Gastroesophageal sphincter (tissue), 3 donors: ENCODE measurements around the gene C1D.

Experiments
- EP300 ChIP-seq: sonication (generic); formaldehyde crosslinking; IDR thresholded peaks from one replicate; pipeline ENCODE4 v1.6.1; 2017; ENCODE audit warnings: antibody characterized with exemption, mild to moderate bottlenecking
- POLR2A ChIP-seq, 2 donors: fragments of 450-650 bp; IDR thresholded peaks; one replicate each; pipeline ENCODE4 v1.6.1; 2017; ENCODE audit warnings: antibody characterized with exemption in 2 of 2, mild to moderate bottlenecking in 2 of 2, moderate library complexity in 1 of 2
- TF ChIP-seq, protein P1 (sequence below), 4 experiments: fragments of 200-600 bp in 2 of 4; fragments of 450-650 bp in 2 of 4; sonication (generic) in 1 of 4; IDR thresholded peaks; one replicate each; pipeline ENCODE4 v1.5.1; 2017 to 2019; ENCODE audit warnings: antibody characterized with exemption in 4 of 4, mild to moderate bottlenecking in 2 of 4, moderate library complexity in 2 of 4

DNA sequence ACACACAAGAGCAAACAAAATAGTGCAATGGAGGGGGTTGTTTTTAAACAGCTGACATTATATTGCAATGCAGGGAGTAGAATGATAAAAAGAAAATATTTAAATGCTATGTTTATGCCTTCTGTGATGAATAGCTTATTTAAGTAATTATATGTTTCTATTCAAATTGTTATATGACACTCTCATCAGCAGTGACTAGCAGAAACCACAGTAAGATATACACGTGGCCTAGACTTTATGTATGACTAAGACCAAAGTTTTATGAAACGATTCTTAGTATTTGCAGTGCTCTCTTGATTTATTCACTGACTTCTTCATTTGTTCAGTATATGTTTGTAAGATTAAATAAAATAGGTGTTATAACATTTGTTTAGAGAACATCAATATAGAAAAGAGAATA lies 26.1 kb upstream of the C1D start:
- TF ChIP-seq, protein P1, sequence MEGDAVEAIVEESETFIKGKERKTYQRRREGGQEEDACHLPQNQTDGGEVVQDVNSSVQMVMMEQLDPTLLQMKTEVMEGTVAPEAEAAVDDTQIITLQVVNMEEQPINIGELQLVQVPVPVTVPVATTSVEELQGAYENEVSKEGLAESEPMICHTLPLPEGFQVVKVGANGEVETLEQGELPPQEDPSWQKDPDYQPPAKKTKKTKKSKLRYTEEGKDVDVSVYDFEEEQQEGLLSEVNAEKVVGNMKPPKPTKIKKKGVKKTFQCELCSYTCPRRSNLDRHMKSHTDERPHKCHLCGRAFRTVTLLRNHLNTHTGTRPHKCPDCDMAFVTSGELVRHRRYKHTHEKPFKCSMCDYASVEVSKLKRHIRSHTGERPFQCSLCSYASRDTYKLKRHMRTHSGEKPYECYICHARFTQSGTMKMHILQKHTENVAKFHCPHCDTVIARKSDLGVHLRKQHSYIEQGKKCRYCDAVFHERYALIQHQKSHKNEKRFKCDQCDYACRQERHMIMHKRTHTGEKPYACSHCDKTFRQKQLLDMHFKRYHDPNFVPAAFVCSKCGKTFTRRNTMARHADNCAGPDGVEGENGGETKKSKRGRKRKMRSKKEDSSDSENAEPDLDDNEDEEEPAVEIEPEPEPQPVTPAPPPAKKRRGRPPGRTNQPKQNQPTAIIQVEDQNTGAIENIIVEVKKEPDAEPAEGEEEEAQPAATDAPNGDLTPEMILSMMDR (IDR thresholded peaks at IDR 0.05), result no peak
- TF ChIP-seq POLR2A (IDR thresholded peaks at IDR 0.05) (no peak), EP300 (no peak)
